RWPE2 (cell line): ENCODE data around the gene MPPED1.

ENCODE experiments used
- ATAC-seq: fragments of 200-7000 bp; cut with Tn5 transposase; 3 replicates; pipeline ENCODE4 v1.9.1; 2021; ENCODE audit warnings: low read depth
- DNase-seq: peaks from one replicate; pipeline ENCODE4 v3.0.0-alpha.2; 2020; ENCODE audit warnings: low spot score
- H3K27ac ChIP-seq: fragments of 450-650 bp; 2 replicates; pipeline ENCODE4 v1.5.1; 2017; ENCODE audit warnings: mild to moderate bottlenecking; ENCODE audit not compliant: poor library complexity, severe bottlenecking
- H3K27me3 ChIP-seq: fragments of 250-450 bp; sonication (Bioruptor Pico); 2 replicates; pipeline ENCODE4 v1.5.1; 2021; ENCODE audit warnings: mild to moderate bottlenecking, moderate library complexity; ENCODE audit not compliant: insufficient read depth, poor library complexity, severe bottlenecking
- H3K36me3 ChIP-seq: fragments of 250-450 bp; sonication (Bioruptor Pico); 2 replicates; pipeline ENCODE4 v1.5.1; 2020; ENCODE audit warnings: low read depth, mild to moderate bottlenecking, moderate library complexity
- H3K4me1 ChIP-seq: fragments of 250-450 bp; sonication (Bioruptor Pico); 2 replicates; pipeline ENCODE4 v1.5.1; 2021; ENCODE audit warnings: mild to moderate bottlenecking, moderate library complexity; ENCODE audit not compliant: insufficient read depth, poor library complexity, severe bottlenecking
- H3K4me3 ChIP-seq: fragments of 250-450 bp; sonication (Bioruptor Pico); 2 replicates; pipeline ENCODE4 v1.5.1; 2021; ENCODE audit warnings: mild to moderate bottlenecking, moderate library complexity; ENCODE audit not compliant: severe bottlenecking
- H3K9me3 ChIP-seq: fragments of 250-450 bp; sonication (Bioruptor Pico); 2 replicates; pipeline ENCODE4 v1.5.1; 2021; ENCODE audit warnings: mild to moderate bottlenecking, moderate library complexity; ENCODE audit not compliant: severe bottlenecking
- CTCF ChIP-seq: fragments of 450-650 bp; IDR thresholded peaks from one replicate; pipeline ENCODE4 v1.5.1; 2017; ENCODE audit warnings: mild to moderate bottlenecking, moderate library complexity; ENCODE audit not compliant: poor library complexity, severe bottlenecking

Gene MPPED1

GRCh38 chr22:43553451-43554258, 141.8 kb downstream of the MPPED1 start:
- no peaks in the 10 kb centered on the region for H3K4me1 ChIP-seq
- no peaks in the 10 kb centered on the region for H3K27me3 ChIP-seq
- H3K27ac ChIP-seq: no peak overlapping the region
- no peaks in the 10 kb centered on the region for H3K36me3 ChIP-seq
- TF ChIP-seq CTCF: no peak
- no peak for DNase-seq
- H3K4me3 ChIP-seq: no peak overlapping the region
- no peak for ATAC-seq
- no peaks in the 10 kb centered on the region for H3K9me3 ChIP-seq

DNA sequence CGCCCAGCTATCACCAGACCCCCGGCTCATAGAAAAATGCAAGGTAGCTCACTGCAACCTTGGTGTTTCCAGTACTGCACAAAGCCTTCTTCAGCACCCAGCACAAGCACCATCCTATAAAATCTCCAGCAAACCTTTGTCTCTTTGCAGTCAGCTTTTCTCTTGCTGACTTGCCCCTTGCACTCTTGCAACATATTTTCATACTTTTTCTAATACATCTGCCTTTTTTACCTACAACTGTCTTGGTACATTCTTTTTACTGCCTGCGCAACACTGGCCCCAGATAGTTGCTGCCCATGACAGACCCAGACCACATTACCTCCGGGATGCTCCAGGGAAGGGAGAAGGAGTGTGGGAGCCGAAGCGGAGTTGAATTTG, 142.4 kb downstream of the MPPED1 start:
- ATAC-seq: no peak
- Histone ChIP-seq H3K4me1 (no peaks in the 10 kb centered on the region), H3K36me3 (no peaks in the 10 kb centered on the region), H3K27me3 (no peaks in the 10 kb centered on the region), H3K9me3 (no peaks in the 10 kb centered on the region), H3K27ac (no peak overlapping the region), H3K4me3 (no peak overlapping the region)
- no peak for TF ChIP-seq CTCF
- DNase-seq: no peak

DNA sequence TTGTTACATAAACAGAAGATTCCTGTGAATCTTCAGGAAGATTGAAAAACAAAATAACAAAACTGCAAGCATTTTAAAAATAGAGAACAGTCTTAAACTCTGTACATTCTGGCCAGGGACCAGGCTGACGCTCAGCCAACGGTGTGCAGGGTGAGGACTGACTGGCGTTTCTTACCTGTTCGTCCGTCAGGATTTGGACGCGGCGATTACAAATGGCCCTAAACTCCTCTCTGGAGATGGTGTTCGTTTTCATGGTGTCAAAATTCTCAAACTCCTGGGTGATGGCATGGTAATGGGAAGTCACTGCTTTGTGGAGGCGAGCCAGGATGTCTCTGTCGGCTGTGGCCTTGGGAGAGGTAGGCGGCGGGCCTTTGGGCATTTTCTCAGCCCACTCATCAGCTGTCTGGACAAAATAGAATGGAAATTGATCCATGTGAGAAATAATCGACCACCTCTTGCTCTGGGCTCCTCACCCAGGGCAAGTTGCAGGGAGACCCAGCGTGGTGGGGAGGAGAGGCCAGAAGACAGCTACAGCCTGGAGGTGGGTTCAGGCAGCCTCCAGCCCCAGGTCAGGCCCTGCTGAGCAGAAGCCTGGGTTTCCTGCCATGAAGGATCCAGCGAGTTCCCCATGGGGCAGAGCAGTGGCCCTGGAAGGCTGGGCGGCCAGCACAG, 143.0 kb downstream of the MPPED1 start:
- no peak for DNase-seq
- no peak overlapping the region for H3K4me3 ChIP-seq
- no peak for TF ChIP-seq CTCF
- no peak overlapping the region for H3K27ac ChIP-seq
- H3K4me1 ChIP-seq: no peaks in the 10 kb centered on the region
- no peaks in the 10 kb centered on the region for H3K9me3 ChIP-seq
- ATAC-seq: no peak
- H3K36me3 ChIP-seq: no peaks in the 10 kb centered on the region
- no peaks in the 10 kb centered on the region for H3K27me3 ChIP-seq

DNA sequence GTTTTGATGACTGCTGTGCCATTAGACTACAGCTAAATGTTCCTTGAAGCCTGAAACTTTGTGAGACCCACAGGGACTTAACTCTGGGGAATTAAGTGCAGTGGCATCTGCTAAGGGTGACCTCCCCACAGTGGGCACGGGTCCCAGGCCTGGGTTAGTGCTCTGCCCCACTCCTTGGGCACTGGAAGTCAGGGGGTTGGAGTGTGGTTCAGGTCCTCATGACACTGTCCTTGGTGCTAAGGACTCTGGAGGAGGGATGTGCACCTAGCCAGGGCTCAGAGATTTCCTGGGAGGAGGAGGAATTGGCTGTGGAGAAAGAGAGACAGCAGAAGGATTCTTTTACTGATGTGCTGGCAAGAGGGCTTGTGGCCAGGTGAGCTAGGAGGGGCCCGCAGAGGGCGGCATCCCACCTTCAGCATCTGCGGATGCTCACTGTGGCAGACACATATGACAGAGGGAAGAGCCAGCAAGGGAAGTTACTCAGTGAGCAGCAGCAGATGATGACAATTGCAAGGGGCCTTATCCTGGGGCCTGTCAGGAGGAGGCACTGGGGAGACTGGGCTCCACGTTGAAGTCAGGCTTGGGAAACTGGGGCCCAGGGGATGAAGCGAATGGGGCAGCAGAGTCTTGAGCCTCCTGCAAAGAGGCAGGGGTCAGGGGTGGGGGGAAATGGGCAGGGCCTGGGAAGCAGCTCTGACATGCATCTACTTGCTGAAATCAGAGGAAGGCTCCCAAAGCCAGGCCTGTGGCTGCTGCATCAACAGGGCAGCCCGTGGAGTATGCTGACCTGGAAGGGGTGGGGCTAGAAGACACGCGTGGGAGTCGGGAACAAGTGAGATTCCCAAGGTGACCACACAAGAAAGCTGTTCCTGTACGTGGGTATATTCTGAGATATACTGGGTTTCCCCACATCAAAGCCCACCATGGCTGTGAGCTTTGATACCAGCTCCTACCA, 144.0 kb downstream of the MPPED1 start:
- ATAC-seq: no peak
- no peak overlapping the region for H3K27ac ChIP-seq

More for the DNA sequence above, 144.0 kb downstream of the MPPED1 start:
- no peaks in the 10 kb centered on the region for H3K36me3 ChIP-seq
- no peaks in the 10 kb centered on the region for H3K4me1 ChIP-seq
- H3K27me3 ChIP-seq: no peaks in the 10 kb centered on the region
- no peak for TF ChIP-seq CTCF
- H3K9me3 ChIP-seq: no peaks in the 10 kb centered on the region
- no peak for DNase-seq
- H3K4me3 ChIP-seq: no peak overlapping the region
